K562 (cell line): Measurements from ENCODE around the gene SLBP. TPM values are rescaled to one million over a fixed set of nuclear protein-coding genes. Genes with fewer than 3 reads are reported as not detected.

Experiments
- COPS2 ChIP-seq: fragments of 450-650 bp; conservative IDR thresholded peaks from 2 replicates; pipeline ENCODE4 v1.6.1; 2016; ENCODE audit warnings: mild to moderate bottlenecking, moderate library complexity
- FOXA1 ChIP-seq: fragments of 450-650 bp; IDR thresholded peaks from 2 replicates; pipeline ENCODE4 v1.6.1; 2016; ENCODE audit warnings: mild to moderate bottlenecking, borderline replicate concordance
- GTF2A2 ChIP-seq: IDR thresholded peaks from 2 replicates; pipeline ENCODE4 v1.6.1; 2016; ENCODE audit warnings: mild to moderate bottlenecking, missing genetic modification characterization, missing compliant biosample characterization
- HDAC8 ChIP-seq: fragments of 450-650 bp; IDR thresholded peaks from 2 replicates; pipeline ENCODE4 v1.6.1; 2016; ENCODE audit warnings: mild to moderate bottlenecking, missing genetic modification characterization, moderate library complexity, missing compliant biosample characterization
- HMGN3 ChIP-seq: IDR thresholded peaks from 2 replicates; pipeline ENCODE4 v1.6.1; 2011; ENCODE audit warnings: borderline replicate concordance, low read depth, mild to moderate bottlenecking, mixed read lengths, low read length; ENCODE audit not compliant: insufficient read length; ENCODE audit errors: extremely low read depth
- HNRNPL ChIP-seq: fragments of 200-400 bp; formaldehyde crosslinking; IDR thresholded peaks from 2 replicates; pipeline ENCODE4 v1.6.1; 2017; ENCODE audit warnings: low read depth, mild to moderate bottlenecking, low read length
- KDM5B ChIP-seq: fragments of 200-600 bp; sonication (generic); IDR thresholded peaks from 2 replicates; pipeline ENCODE4 v1.6.1; 2012; ENCODE audit warnings: low read depth, mild to moderate bottlenecking, moderate library complexity, low read length, control low read depth, inconsistent platforms; ENCODE audit not compliant: insufficient replicate concordance
- KLF1 ChIP-seq: fragments of 450-650 bp; IDR thresholded peaks from 2 replicates; pipeline ENCODE4 v1.6.1; 2016; ENCODE audit warnings: missing genetic modification characterization, missing compliant biosample characterization
- MAX ChIP-seq: sonication (generic); formaldehyde crosslinking; IDR thresholded peaks from 2 replicates; pipeline ENCODE4 v1.9.0; 2022; ENCODE audit warnings: mild to moderate bottlenecking, missing genetic modification reagents
- POLR2G ChIP-seq: fragments of 200-400 bp; formaldehyde crosslinking; IDR thresholded peaks from 2 replicates; pipeline ENCODE4 v1.6.1; 2017; ENCODE audit warnings: low read depth, mild to moderate bottlenecking, antibody characterized with exemption, low read length, moderate library complexity
- PRDM10 ChIP-seq: fragments of 450-650 bp; IDR thresholded peaks from 2 replicates; pipeline ENCODE4 v1.6.1; 2018; ENCODE audit not compliant: partially characterized antibody
- TFAM ChIP-seq: fragments of 250-450 bp; sonication (Bioruptor Pico); conservative IDR thresholded peaks from 2 replicates; pipeline ENCODE4 v1.5.0; 2021; ENCODE audit warnings: mild to moderate bottlenecking, moderate library complexity
- TFE3 ChIP-seq: fragments of 450-650 bp; formaldehyde crosslinking; IDR thresholded peaks from 2 replicates; pipeline ENCODE4 v1.4.0; 2020; ENCODE audit warnings: mild to moderate bottlenecking, mixed read lengths
- TRIM24 ChIP-seq, 2 experiments: fragments of 450-650 bp; IDR thresholded peaks; 2 replicates each; pipeline ENCODE4 v1.6.1; 2016
- ZNF224 ChIP-seq: sonication (generic); formaldehyde crosslinking; IDR thresholded peaks from 2 replicates; pipeline ENCODE4 v1.8.0; 2022; ENCODE audit warnings: mild to moderate bottlenecking, missing genetic modification reagents
- polyA plus RNA-seq, 8 experiments: library from polyadenylated mRNA; depleted of rRNA in 4 of 8; stranded (reverse) in 5 of 8; unstranded in 3 of 8; fragments of >200 nt; fragmentation: Nextera tagmentation in 2 of 8; fragmentation: Illumina TruSeq in 1 of 8; extraction: Ambion mirVana in 2 of 8; extraction: Trizol in 1 of 8; gene quantifications; 2 replicates each; pipeline versions ENCODE4 v1.2.1 to v1.2.3, GENCODE V29; 2011 to 2014; ENCODE audit warnings: inconsistent platforms in 1 of 8, missing spikeins in 1 of 8
- total RNA-seq, 7 experiments: library from RNA; depleted of rRNA in 6 of 7; stranded (reverse); fragments of >200 nt in 6 of 7; fragmentation: Illumina TruSeq in 2 of 7; extraction: Trizol in 2 of 7; gene quantifications; 2 replicates each; pipeline versions ENCODE4 v1.2.1 to v1.2.3, GENCODE V29; 2011 to 2021; ENCODE audit warnings: low replicate concordance in 1 of 7
- TF ChIP-seq, protein P1 (sequence below): sonication (generic); formaldehyde crosslinking; IDR thresholded peaks from 2 replicates; pipeline ENCODE4 v1.8.1; 2022; ENCODE audit warnings: missing genetic modification reagents
- TF ChIP-seq, protein P2 (sequence below): fragments of 450-650 bp; conservative IDR thresholded peaks from 2 replicates; pipeline ENCODE4 v1.6.1; 2016; ENCODE audit warnings: missing genetic modification characterization, low read depth, mild to moderate bottlenecking, control low read depth, missing compliant biosample characterization
- TF ChIP-seq, protein P3 (sequence below): fragments of 450-650 bp; IDR thresholded peaks from 2 replicates; pipeline ENCODE4 v1.6.1; 2016; ENCODE audit warnings: mild to moderate bottlenecking

The SLBP gene
- total and polyA plus RNA-seq, 9 of the 15 experiments (the other 6 are each of a cell fraction or from before 2014, with no cell fraction given), result 49.4 to 221 (median 162) TPM

DNA sequence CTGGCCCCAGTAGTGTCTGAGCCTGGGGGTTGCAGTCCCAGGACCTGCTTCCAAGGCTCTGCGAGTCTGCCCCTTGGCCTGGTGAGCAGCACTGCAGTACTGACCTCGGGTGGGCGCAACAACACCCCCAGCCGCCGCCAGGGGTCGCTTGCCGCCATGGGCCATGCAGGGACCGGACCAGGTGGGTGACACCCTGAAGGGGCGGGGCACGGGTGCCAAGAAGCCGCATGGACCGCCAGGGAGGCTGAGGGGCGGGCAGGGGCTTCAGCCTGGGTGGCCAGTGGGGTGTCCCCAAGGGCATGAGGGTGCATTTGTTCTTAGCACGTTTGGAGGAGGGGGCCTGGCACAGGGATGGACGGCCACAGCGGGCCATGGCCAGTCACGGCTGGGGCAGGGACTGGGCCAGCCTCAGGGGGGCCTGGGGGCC lies 34.2 kb upstream of the SLBP start (continued):
- no peak for TF ChIP-seq PRDM10
- TF ChIP-seq, protein P1, sequence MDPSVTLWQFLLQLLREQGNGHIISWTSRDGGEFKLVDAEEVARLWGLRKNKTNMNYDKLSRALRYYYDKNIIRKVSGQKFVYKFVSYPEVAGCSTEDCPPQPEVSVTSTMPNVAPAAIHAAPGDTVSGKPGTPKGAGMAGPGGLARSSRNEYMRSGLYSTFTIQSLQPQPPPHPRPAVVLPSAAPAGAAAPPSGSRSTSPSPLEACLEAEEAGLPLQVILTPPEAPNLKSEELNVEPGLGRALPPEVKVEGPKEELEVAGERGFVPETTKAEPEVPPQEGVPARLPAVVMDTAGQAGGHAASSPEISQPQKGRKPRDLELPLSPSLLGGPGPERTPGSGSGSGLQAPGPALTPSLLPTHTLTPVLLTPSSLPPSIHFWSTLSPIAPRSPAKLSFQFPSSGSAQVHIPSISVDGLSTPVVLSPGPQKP (CRISPR knock-in tag), result no peak
- TF ChIP-seq KDM5B, result no peak
- TF ChIP-seq COPS2, result no peak
- TF ChIP-seq, protein P2, sequence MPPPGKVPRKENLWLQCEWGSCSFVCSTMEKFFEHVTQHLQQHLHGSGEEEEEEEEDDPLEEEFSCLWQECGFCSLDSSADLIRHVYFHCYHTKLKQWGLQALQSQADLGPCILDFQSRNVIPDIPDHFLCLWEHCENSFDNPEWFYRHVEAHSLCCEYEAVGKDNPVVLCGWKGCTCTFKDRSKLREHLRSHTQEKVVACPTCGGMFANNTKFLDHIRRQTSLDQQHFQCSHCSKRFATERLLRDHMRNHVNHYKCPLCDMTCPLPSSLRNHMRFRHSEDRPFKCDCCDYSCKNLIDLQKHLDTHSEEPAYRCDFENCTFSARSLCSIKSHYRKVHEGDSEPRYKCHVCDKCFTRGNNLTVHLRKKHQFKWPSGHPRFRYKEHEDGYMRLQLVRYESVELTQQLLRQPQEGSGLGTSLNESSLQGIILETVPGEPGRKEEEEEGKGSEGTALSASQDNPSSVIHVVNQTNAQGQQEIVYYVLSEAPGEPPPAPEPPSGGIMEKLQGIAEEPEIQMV (tag), result peak; percentile 96
- TF ChIP-seq, protein P3, sequence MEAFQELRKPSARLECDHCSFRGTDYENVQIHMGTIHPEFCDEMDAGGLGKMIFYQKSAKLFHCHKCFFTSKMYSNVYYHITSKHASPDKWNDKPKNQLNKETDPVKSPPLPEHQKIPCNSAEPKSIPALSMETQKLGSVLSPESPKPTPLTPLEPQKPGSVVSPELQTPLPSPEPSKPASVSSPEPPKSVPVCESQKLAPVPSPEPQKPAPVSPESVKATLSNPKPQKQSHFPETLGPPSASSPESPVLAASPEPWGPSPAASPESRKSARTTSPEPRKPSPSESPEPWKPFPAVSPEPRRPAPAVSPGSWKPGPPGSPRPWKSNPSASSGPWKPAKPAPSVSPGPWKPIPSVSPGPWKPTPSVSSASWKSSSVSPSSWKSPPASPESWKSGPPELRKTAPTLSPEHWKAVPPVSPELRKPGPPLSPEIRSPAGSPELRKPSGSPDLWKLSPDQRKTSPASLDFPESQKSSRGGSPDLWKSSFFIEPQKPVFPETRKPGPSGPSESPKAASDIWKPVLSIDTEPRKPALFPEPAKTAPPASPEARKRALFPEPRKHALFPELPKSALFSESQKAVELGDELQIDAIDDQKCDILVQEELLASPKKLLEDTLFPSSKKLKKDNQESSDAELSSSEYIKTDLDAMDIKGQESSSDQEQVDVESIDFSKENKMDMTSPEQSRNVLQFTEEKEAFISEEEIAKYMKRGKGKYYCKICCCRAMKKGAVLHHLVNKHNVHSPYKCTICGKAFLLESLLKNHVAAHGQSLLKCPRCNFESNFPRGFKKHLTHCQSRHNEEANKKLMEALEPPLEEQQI, result no peak
- peak; percentile 74 for TF ChIP-seq POLR2G
- no peak for TF ChIP-seq TRIM24 (IDR thresholded peaks at IDR 0.05)
- peak; percentile 91; the same call in 1 of the 2 replicates for TF ChIP-seq HNRNPL
- TF ChIP-seq TFE3 (CRISPR knock-in tag), result no peak
- TF ChIP-seq HDAC8, result no peak
- TF ChIP-seq ZNF224 (CRISPR knock-in tag), result no peak
- no peak for TF ChIP-seq HMGN3
- no peak for TF ChIP-seq GTF2A2 (tag)
- TF ChIP-seq MAX (CRISPR knock-in tag), result peak; percentile 74
- no peak for TF ChIP-seq KLF1
- TF ChIP-seq FOXA1, result no peak
- no peak for TF ChIP-seq TFAM
